Measurements from ENCODE around the gene FABP3.

The FABP3 gene

GRCh38 chr1:31371121-31371959, 1.5 kb downstream of the FABP3 start:
- no peak for DNase-seq (ENCODE audit: low spot score)

GRCh38 chr1:31370565-31370964, 2.3 kb downstream of the FABP3 start:
- no peak for DNase-seq (ENCODE audit: low spot score)

- DNase-seq (ENCODE audit: low spot score): no peak
Observed at GRCh38 chr1:31370021-31370420, 2.9 kb downstream of the FABP3 start.

GRCh38 chr1:31368611-31369107, 4.2 kb downstream of the FABP3 start:
- no peak for DNase-seq (ENCODE audit: low spot score)

GRCh38 chr1:31366796-31367195, 6.1 kb downstream of the FABP3 start:
- no peak for DNase-seq (ENCODE audit: low spot score)

- no peak for DNase-seq (ENCODE audit: low spot score)
Observed at GRCh38 chr1:31364561-31365250, 8.2 kb downstream of the FABP3 start.

GRCh38 chr1:31362032-31362431, 10.8 kb downstream of the FABP3 start:
- no peak for DNase-seq (ENCODE audit: low spot score)

GRCh38 chr1:31361607-31362006, 11.3 kb downstream of the FABP3 start:
- no peak for DNase-seq (ENCODE audit: low spot score)

GRCh38 chr1:31356427-31356826, 16.4 kb downstream of the FABP3 start:
- no peak for DNase-seq (ENCODE audit: low spot score)

GRCh38 chr1:31354283-31354682, 18.6 kb downstream of the FABP3 start:
- DNase-seq (ENCODE audit: low spot score): no peak

- DNase-seq (ENCODE audit: low spot score): peak; percentile 72
Observed at GRCh38 chr1:31348449-31348848, 24.4 kb downstream of the FABP3 start.

- DNase-seq (ENCODE audit: low spot score): no peak
Observed at GRCh38 chr1:31346785-31347184, 26.1 kb downstream of the FABP3 start.

GRCh38 chr1:31345635-31346034, 27.2 kb downstream of the FABP3 start:
- DNase-seq (ENCODE audit: low spot score): no peak

GRCh38 chr1:31344503-31344902, 28.4 kb downstream of the FABP3 start:
- no peak for DNase-seq (ENCODE audit: low spot score)

GRCh38 chr1:31336687-31337467, 36.0 kb downstream of the FABP3 start:
- DNase-seq (ENCODE audit: low spot score): no peak

GRCh38 chr1:31335007-31335406, 37.9 kb downstream of the FABP3 start:
- peak; percentile 45 for DNase-seq (ENCODE audit: low spot score)

GRCh38 chr1:31327381-31327780, 45.5 kb downstream of the FABP3 start:
- DNase-seq (ENCODE audit: low spot score): no peak

- DNase-seq (ENCODE audit: low spot score): no peak
Observed at GRCh38 chr1:31326461-31326860, 46.4 kb downstream of the FABP3 start.

GRCh38 chr1:31324992-31325391, 47.9 kb downstream of the FABP3 start:
- no peak for DNase-seq (ENCODE audit: low spot score)

GRCh38 chr1:31324093-31324492, 48.8 kb downstream of the FABP3 start:
- DNase-seq (ENCODE audit: low spot score): no peak

- no peak for DNase-seq (ENCODE audit: low spot score)
Observed at GRCh38 chr1:31318146-31318545, 54.7 kb downstream of the FABP3 start.

- DNase-seq (ENCODE audit: low spot score): no peak
Observed at GRCh38 chr1:31315902-31316301, 57.0 kb downstream of the FABP3 start.
